ENCODE data around the gene ITGB3.

Gene ITGB3

DNA sequence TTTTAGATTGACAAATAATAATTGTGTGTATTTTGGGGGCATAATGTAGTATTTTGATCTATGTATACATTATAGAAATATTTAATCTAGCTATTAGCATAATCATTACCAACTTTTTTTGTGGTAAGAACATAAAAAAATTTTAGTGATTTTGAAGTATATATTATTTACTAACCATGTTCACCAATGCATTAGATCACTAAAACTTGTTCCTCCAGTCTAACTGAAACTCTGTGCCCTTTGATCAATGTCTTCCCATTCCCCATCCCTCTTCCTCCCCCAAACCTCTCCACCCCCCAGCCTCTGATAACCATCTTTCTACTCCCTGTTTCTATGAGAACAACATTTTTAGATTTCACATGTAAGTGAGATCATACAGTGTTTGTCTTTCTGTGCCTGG is 78.7 kb downstream of the ITGB3 start:
- TF ChIP-seq, protein P1, sequence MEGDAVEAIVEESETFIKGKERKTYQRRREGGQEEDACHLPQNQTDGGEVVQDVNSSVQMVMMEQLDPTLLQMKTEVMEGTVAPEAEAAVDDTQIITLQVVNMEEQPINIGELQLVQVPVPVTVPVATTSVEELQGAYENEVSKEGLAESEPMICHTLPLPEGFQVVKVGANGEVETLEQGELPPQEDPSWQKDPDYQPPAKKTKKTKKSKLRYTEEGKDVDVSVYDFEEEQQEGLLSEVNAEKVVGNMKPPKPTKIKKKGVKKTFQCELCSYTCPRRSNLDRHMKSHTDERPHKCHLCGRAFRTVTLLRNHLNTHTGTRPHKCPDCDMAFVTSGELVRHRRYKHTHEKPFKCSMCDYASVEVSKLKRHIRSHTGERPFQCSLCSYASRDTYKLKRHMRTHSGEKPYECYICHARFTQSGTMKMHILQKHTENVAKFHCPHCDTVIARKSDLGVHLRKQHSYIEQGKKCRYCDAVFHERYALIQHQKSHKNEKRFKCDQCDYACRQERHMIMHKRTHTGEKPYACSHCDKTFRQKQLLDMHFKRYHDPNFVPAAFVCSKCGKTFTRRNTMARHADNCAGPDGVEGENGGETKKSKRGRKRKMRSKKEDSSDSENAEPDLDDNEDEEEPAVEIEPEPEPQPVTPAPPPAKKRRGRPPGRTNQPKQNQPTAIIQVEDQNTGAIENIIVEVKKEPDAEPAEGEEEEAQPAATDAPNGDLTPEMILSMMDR (IDR thresholded peaks at IDR 0.05; ENCODE audit: low read depth, low read length, missing control alignments): no peak
- no peak overlapping the region for H3K4me3 ChIP-seq (ENCODE audit: low read depth, low read length)
- DNase-seq (ENCODE audit: low read depth): no peak
- in situ Hi-C loops (cut with HindIII; ENCODE audit: low sequenced_read_pairs): no loop called here

DNA sequence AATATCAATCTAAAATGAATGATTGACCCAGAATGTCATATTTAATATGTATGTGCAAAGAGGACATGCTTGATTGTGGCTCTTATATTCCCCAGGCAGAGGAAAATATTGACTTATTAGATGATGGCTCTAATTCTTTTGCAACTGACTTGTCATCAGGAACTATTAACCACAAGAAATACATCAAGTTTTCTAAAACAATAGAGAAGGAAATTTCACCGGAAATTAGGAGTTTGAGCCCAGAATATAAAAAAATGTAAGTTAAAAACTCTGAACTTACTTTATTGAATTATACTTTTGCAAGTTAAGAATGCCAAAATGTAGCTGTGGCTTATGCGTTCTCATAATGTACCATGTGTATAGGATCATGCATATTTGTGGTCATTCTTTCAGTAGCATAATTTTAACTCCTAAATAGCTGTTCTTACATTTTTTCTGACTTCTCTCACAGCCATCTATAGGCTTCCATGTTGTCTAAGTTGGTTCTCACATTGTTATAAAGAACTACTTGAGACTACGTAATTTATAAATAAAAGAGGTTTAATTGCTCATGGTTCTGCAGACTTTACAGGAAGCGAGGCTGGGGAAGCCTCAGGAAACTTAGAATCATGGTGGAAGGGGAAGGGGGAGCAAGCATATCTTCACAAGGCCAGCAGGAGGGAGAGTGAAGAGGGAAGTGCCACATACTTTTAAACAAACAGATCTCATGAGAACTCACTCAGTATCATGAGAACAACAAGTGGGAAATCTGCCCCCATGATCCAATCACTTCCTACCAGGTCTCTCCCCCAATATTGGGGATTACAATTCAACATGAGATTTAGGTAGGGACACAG is 81.7 kb downstream of the ITGB3 start:
- DNase-seq (ENCODE audit: low read depth): no peak
- in situ Hi-C loops (cut with HindIII; ENCODE audit: low sequenced_read_pairs): no loop called here
- no peak overlapping the region for H3K4me3 ChIP-seq (ENCODE audit: low read depth, low read length)
- TF ChIP-seq, protein P1 (IDR thresholded peaks at IDR 0.05; ENCODE audit: low read depth, low read length, missing control alignments): no peak

- TF ChIP-seq, protein P1 (IDR thresholded peaks at IDR 0.05; ENCODE audit: low read depth, low read length, missing control alignments): no peak
- in situ Hi-C loops (cut with HindIII; ENCODE audit: low sequenced_read_pairs): no loop called here
Measured at GRCh38 chr17:47338026-47338425, 84.4 kb downstream of the ITGB3 start.

GRCh38 chr17:47352848-47353247 is 99.2 kb downstream of the ITGB3 start:
- in situ Hi-C loops (cut with HindIII; ENCODE audit: low sequenced_read_pairs): no loop called here
- no peak for DNase-seq (ENCODE audit: low read depth)
- TF ChIP-seq, protein P1 (IDR thresholded peaks at IDR 0.05; ENCODE audit: low read depth, low read length, missing control alignments): no peak
- no peak overlapping the region for H3K4me3 ChIP-seq (ENCODE audit: low read depth, low read length)

More at GRCh38 chr17:47338026-47338425, 84.4 kb downstream of the ITGB3 start:
- no peak overlapping the region for H3K4me3 ChIP-seq (ENCODE audit: low read depth, low read length)
- no peak for DNase-seq (ENCODE audit: low read depth)

DNA sequence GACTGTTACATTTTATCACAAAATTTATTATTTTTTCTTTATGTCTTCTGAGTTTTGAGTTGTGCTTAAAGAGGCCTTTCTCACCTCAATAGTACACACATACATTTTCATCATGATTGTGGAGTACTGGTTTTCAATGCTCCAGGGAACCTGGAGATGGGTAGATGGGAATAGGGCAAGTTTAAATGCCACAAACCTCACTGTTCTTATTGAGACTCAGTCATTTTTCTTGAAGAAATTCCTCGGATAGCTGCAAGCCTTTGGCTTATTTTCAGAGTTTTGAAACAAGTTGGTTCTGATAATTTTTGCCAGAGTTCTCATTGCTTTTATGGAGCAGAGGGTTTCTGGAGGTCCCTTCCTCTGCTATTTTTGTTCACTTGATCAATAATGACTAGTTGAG is 105.0 kb downstream of the ITGB3 start:
- in situ Hi-C loops (cut with HindIII; ENCODE audit: low sequenced_read_pairs): no loop called here
- TF ChIP-seq, protein P1 (IDR thresholded peaks at IDR 0.05; ENCODE audit: low read depth, low read length, missing control alignments): no peak

More for the DNA sequence above, 105.0 kb downstream of the ITGB3 start:
- H3K4me3 ChIP-seq (ENCODE audit: low read depth, low read length): no peak overlapping the region
- no peak for DNase-seq (ENCODE audit: low read depth)
